ENCODE measurements around the gene NR6A1.
"Not testable (repeated sequence)": the region's sequence is repeated elsewhere in the genome, so short reads cannot be mapped to it uniquely, and the experiment has no call there.

GRCh38 chr9:124772877-124773276, 1.8 kb upstream of the NR6A1 start:
- TF ChIP-seq CTCF (IDR thresholded peaks at IDR 0.05; ENCODE audit: insufficient read depth, low read length, poor library complexity, severe bottlenecking); EZH2phosphoT487 (conservative IDR thresholded peaks at IDR 0.05; ENCODE audit: low read length): not testable (repeated sequence)
